ENCODE data around the gene BRD7.

The BRD7 gene

GRCh38 chr16:50304467-50305440 is 64.0 kb downstream of the BRD7 start:
- CTCF ChIA-PET = no interaction called here
- H3K27ac Mint-ChIP-seq = peak overlapping the region; percentile 28

DNA sequence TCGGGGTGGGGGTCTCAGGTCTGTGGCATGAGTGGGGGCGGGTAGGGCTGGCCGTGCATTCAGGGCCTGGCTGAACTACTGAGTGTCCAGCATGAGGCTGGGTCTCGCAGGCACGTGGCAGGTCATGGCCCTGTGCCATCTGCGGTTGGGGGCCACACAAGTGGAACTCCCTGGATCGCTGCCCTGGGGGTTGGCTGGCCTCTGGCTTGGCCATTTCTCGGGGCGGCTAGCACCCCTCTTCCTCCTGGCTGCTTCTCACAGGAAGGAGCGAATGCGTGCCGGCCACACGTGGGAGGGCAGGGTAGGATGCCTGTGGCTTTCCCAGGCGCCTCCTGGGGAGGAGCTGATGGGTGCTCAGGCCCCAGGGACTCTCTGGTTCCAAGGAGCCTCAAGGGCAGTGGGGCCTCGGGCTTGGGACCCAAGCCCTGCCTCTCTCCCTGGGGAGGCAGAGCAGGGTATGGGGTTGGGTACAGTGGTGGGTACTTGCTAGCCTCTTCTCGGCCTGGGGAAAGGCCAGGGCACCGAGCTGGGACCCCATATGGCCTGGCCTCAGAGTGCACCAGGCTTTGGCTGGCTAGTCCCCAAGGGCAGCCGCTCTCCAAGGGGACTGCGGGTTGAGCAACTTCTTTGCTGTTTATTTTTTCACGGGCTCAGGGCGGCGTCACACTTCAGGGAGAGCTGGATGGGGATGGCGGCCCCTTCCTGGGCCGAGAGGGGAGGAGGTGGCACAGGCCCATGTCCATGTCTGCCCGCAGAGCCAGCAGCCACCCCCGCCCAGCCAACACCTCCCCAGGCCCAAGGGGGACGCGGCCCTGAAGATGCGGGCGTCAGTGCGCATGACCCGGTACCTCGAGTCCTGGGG is 65.0 kb downstream of the BRD7 start:
- Mint-ChIP-seq H3K27ac (peak overlapping the region; percentile 19), H3K4me1 (no peaks in the 10 kb centered on the region), H3K4me3 (no peak overlapping the region), H3K9me3 (no peaks in the 10 kb centered on the region), H3K27me3 (no peaks in the 10 kb centered on the region), H3K36me3 (peaks cover 26% of the 10 kb centered on the region)
- CTCF ChIA-PET = no interaction called here
- peak; percentile 13 for DNase-seq

More at GRCh38 chr16:50304467-50305440, 64.0 kb downstream of the BRD7 start:
- H3K9me3 Mint-ChIP-seq = no peaks in the 10 kb centered on the region
- H3K36me3 Mint-ChIP-seq = peaks cover 28% of the 10 kb centered on the region
- no peak overlapping the region for H3K4me3 Mint-ChIP-seq
- peak; percentile 17 for DNase-seq
- no peaks in the 10 kb centered on the region for H3K27me3 Mint-ChIP-seq
- peaks cover 2% of the 10 kb centered on the region for H3K4me1 Mint-ChIP-seq

GRCh38 chr16:50303041-50303604 is 65.7 kb downstream of the BRD7 start:
- Mint-ChIP-seq H3K27ac (peak overlapping the region; percentile 45), H3K27me3 (no peaks in the 10 kb centered on the region), H3K4me3 (no peak overlapping the region), H3K9me3 (no peaks in the 10 kb centered on the region), H3K4me1 (no peaks in the 10 kb centered on the region), H3K36me3 (peaks cover 29% of the 10 kb centered on the region)
- CTCF ChIA-PET = no interaction called here
- DNase-seq = peak; percentile 12

GRCh38 chr16:50302472-50303005 is 66.2 kb downstream of the BRD7 start:
- Mint-ChIP-seq H3K9me3 (no peaks in the 10 kb centered on the region), H3K4me1 (no peaks in the 10 kb centered on the region), H3K27ac (peak overlapping the region; percentile 19), H3K4me3 (no peak overlapping the region), H3K27me3 (no peaks in the 10 kb centered on the region), H3K36me3 (peaks cover 30% of the 10 kb centered on the region)
- DNase-seq = peak; percentile 4
- CTCF ChIA-PET = no interaction called here

- Mint-ChIP-seq H3K9me3 (no peaks in the 10 kb centered on the region), H3K4me1 (no peaks in the 10 kb centered on the region), H3K36me3 (peaks cover 26% of the 10 kb centered on the region), H3K4me3 (no peak overlapping the region), H3K27ac (peak overlapping the region; percentile 19), H3K27me3 (no peaks in the 10 kb centered on the region)
- peak; percentile 17 for DNase-seq
- CTCF ChIA-PET = no interaction called here
Measured at GRCh38 chr16:50301626-50302471, 66.9 kb downstream of the BRD7 start.

- Mint-ChIP-seq H3K4me1 (no peaks in the 10 kb centered on the region), H3K36me3 (peaks cover 27% of the 10 kb centered on the region), H3K27ac (no peak overlapping the region), H3K4me3 (no peak overlapping the region), H3K9me3 (no peaks in the 10 kb centered on the region), H3K27me3 (no peaks in the 10 kb centered on the region)
- DNase-seq = peak; percentile 19
- CTCF ChIA-PET = no interaction called here
Measured at GRCh38 chr16:50300942-50301625, 67.7 kb downstream of the BRD7 start.

GRCh38 chr16:50299508-50300105 is 69.2 kb downstream of the BRD7 start:
- no peak for DNase-seq
- H3K9me3 Mint-ChIP-seq = no peaks in the 10 kb centered on the region
- H3K4me3 Mint-ChIP-seq = no peak overlapping the region
- H3K36me3 Mint-ChIP-seq = peaks cover 31% of the 10 kb centered on the region
- CTCF ChIA-PET = no interaction called here
- no peaks in the 10 kb centered on the region for H3K27me3 Mint-ChIP-seq
- no peak overlapping the region for H3K27ac Mint-ChIP-seq
- H3K4me1 Mint-ChIP-seq = peaks cover 6% of the 10 kb centered on the region

- DNase-seq = no peak
- Mint-ChIP-seq H3K4me3 (no peak overlapping the region), H3K36me3 (peaks cover 34% of the 10 kb centered on the region), H3K4me1 (peaks cover 6% of the 10 kb centered on the region), H3K9me3 (no peaks in the 10 kb centered on the region), H3K27ac (peak overlapping the region; percentile 42), H3K27me3 (no peaks in the 10 kb centered on the region)
- CTCF ChIA-PET = no interaction called here
Measured at GRCh38 chr16:50298591-50299507, 69.9 kb downstream of the BRD7 start.

DNA sequence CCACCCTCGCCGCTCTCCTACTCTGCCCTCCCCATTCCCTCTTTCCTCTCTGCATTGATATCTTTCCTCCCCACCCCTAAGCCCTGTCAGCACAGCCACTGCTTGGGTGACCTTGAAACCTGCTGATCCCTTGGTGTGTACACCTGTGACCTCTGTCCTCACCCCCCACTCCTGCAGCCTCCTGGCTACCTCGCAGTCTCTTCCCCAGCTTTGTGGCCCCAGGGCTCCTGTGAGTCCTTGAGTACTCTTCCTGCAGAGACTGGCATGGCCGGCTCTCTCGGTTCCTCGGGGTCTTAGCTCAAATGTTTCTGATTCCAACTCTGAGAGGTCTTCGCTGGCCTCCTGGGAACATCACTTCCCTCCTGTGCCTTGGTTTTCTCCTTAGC is 70.7 kb downstream of the BRD7 start:
- Mint-ChIP-seq H3K27ac (peak overlapping the region; percentile 42), H3K36me3 (peaks cover 38% of the 10 kb centered on the region), H3K4me3 (no peak overlapping the region), H3K9me3 (no peaks in the 10 kb centered on the region), H3K27me3 (no peaks in the 10 kb centered on the region), H3K4me1 (peaks cover 6% of the 10 kb centered on the region)
- DNase-seq = no peak
- CTCF ChIA-PET = no interaction called here

DNA sequence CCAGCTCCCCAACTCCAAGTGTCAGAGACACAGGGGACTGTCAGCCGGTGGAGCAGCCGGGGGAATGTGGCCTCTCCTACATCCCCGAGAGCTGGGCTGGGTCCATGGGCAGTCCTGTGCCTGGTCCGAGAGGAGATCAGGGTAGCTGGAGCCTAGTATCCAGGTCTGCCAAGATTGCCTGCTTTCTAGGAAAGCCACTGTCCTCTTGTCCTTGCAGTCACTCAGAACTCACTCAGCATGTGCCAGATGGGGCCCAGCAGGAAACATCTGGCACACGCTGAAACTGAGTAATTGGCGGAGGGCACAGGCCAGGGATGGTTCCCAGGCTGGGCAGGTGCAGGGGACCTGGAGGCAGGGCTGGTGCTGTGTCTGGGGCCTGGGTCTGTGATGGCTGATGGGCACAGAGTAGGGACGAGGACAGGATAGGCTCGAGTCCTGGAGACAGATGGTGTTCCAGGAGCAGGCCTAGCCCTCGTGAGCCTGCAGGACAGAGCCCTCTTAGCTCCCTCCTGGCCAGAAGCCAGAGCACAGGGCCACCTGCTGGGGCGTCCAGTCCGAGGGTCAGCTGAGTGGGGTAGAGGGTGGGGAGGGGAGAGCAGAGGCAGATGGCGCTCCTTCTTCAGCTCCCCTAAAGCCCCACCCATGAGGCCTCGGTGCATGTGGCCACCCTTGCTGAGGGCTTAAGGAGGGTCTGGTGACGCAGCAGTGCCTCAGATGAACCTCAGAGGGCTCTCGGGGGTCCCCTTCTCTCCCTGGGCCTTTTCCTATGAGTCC is 71.3 kb downstream of the BRD7 start:
- peaks cover 6% of the 10 kb centered on the region for H3K4me1 Mint-ChIP-seq
- no peak for DNase-seq
- H3K4me3 Mint-ChIP-seq = no peak overlapping the region
- H3K36me3 Mint-ChIP-seq = peaks cover 38% of the 10 kb centered on the region
- CTCF ChIA-PET = interaction anchor here (1.1 kb wide), 1 partner anchor 52 kb away, joined by 3 read pairs; no protein-coding TSS in a partner anchor
- no peaks in the 10 kb centered on the region for H3K27me3 Mint-ChIP-seq
- H3K27ac Mint-ChIP-seq = peak overlapping the region; percentile 45
- H3K9me3 Mint-ChIP-seq = no peaks in the 10 kb centered on the region

DNA sequence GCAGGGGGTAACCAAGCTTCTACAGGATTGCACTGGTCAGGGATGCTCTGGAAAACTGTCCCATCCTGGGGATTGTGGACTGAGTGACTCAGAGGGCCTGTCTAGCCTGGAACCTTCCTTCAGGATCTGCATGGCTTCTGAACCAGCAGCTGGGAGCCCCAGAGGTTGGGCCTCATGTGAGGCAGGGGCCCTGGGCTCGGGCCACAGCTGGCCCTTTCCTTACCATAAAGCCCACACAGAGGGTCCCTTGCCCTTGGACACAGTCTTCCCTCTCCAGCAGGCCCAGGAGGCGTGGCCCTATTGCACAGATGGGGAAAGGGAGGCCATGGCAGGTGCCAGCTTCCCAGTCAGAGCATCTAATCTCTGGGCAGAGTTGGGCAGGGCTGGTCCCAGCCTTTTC is 72.0 kb downstream of the BRD7 start:
- DNase-seq = no peak
- H3K27me3 Mint-ChIP-seq = no peaks in the 10 kb centered on the region
- H3K36me3 Mint-ChIP-seq = peaks cover 43% of the 10 kb centered on the region
- peaks cover 6% of the 10 kb centered on the region for H3K4me1 Mint-ChIP-seq
- no peak overlapping the region for H3K4me3 Mint-ChIP-seq
- H3K27ac Mint-ChIP-seq = peak overlapping the region; percentile 45
- H3K9me3 Mint-ChIP-seq = no peaks in the 10 kb centered on the region
- CTCF ChIA-PET = interaction anchor here (1.1 kb wide), 1 partner anchor 51 kb away, joined by 3 read pairs; no protein-coding TSS in a partner anchor
